ENCODE measurements around the gene ELMO1. TPM values are rescaled to one million over a fixed set of nuclear protein-coding genes. Genes with fewer than 3 reads are reported as not detected.

The ELMO1 gene
- total RNA-seq, 1 experiment from 2014 or later: not detected

GRCh38 chr7:37484426-37485073 lies 35.9 kb upstream of the ELMO1 start:
- H3K9me3 ChIP-seq (ENCODE audit: low read depth, low read length, poor library complexity, severe bottlenecking): no peaks in the 10 kb centered on the region
- H3K27ac ChIP-seq (ENCODE audit: low read depth, low read length, poor library complexity, severe bottlenecking): no peak overlapping the region
- H3K36me3 ChIP-seq (ENCODE audit: insufficient read depth, low read length, poor library complexity, severe bottlenecking): no peaks in the 10 kb centered on the region
- DNase-seq (ENCODE audit: low spot score): no peak
- H3K4me3 ChIP-seq (ENCODE audit: low read depth, low read length, poor library complexity, severe bottlenecking): no peak overlapping the region
- intact Hi-C loops (cut with micrococcal nuclease; ENCODE audit: unreplicated experiment): no loop called here
- no TSS peak for BruUV-seq (replicated peaks)
- no peaks in the 10 kb centered on the region for H3K27me3 ChIP-seq (replicated peaks; ENCODE audit: insufficient read depth, low read depth, low read length, poor library complexity)
- ChIA-PET CTCF (no interaction called here), POLR2A (ENCODE audit: low non-redundant PET) (no interaction called here)
- TF ChIP-seq EZH2 (IDR thresholded peaks at IDR 0.05; ENCODE audit: borderline replicate concordance, low read depth, low read length, poor library complexity, severe bottlenecking) (no peak), CTCF (conservative IDR thresholded peaks at IDR 0.05; ENCODE audit: low read depth, low read length) (no peak)
- H3K4me1 ChIP-seq (ENCODE audit: insufficient read depth, low read length, poor library complexity, severe bottlenecking): no peaks in the 10 kb centered on the region

- Histone ChIP-seq H3K4me3 (ENCODE audit: low read depth, low read length, poor library complexity, severe bottlenecking) (no peak overlapping the region), H3K36me3 (ENCODE audit: insufficient read depth, low read length, poor library complexity, severe bottlenecking) (no peaks in the 10 kb centered on the region), H3K27ac (ENCODE audit: low read depth, low read length, poor library complexity, severe bottlenecking) (no peak overlapping the region), H3K4me1 (ENCODE audit: insufficient read depth, low read length, poor library complexity, severe bottlenecking) (no peaks in the 10 kb centered on the region), H3K27me3 (replicated peaks; ENCODE audit: insufficient read depth, low read depth, low read length, poor library complexity) (no peaks in the 10 kb centered on the region), H3K9me3 (ENCODE audit: low read depth, low read length, poor library complexity, severe bottlenecking) (no peaks in the 10 kb centered on the region)
- TF ChIP-seq CTCF (conservative IDR thresholded peaks at IDR 0.05; ENCODE audit: low read depth, low read length): no peak
- ChIA-PET CTCF (no interaction called here), POLR2A (ENCODE audit: low non-redundant PET) (no interaction called here)
- no TSS peak for BruUV-seq (replicated peaks)
- no peak for DNase-seq (ENCODE audit: low spot score)
- intact Hi-C loops (cut with micrococcal nuclease; ENCODE audit: unreplicated experiment): no loop called here
Measured at GRCh38 chr7:37483627-37484026, 35.0 kb upstream of the ELMO1 start.

- no peak for TF ChIP-seq CTCF (conservative IDR thresholded peaks at IDR 0.05; ENCODE audit: low read depth, low read length)
- no peak for TF ChIP-seq EZH2 (IDR thresholded peaks at IDR 0.05; ENCODE audit: borderline replicate concordance, low read depth, low read length, poor library complexity, severe bottlenecking)
- H3K36me3 ChIP-seq (ENCODE audit: insufficient read depth, low read length, poor library complexity, severe bottlenecking): no peaks in the 10 kb centered on the region
- no peaks in the 10 kb centered on the region for H3K27me3 ChIP-seq (replicated peaks; ENCODE audit: insufficient read depth, low read depth, low read length, poor library complexity)
- intact Hi-C loops (cut with micrococcal nuclease; ENCODE audit: unreplicated experiment): no loop called here
- BruUV-seq (replicated peaks): no TSS peak
- POLR2A ChIA-PET (ENCODE audit: low non-redundant PET): no interaction called here
- H3K9me3 ChIP-seq (ENCODE audit: low read depth, low read length, poor library complexity, severe bottlenecking): no peaks in the 10 kb centered on the region
- no peak overlapping the region for H3K27ac ChIP-seq (ENCODE audit: low read depth, low read length, poor library complexity, severe bottlenecking)
- CTCF ChIA-PET: no interaction called here
- DNase-seq (ENCODE audit: low spot score): no peak
- H3K4me1 ChIP-seq (ENCODE audit: insufficient read depth, low read length, poor library complexity, severe bottlenecking): no peaks in the 10 kb centered on the region
- H3K4me3 ChIP-seq (ENCODE audit: low read depth, low read length, poor library complexity, severe bottlenecking): no peak overlapping the region
Measured at GRCh38 chr7:37482953-37483352, 34.3 kb upstream of the ELMO1 start.

Measured in A673 (cell line).